Heart right ventricle (tissue), 16 donors: ENCODE results near the gene ALDH16A1. TPM values are rescaled to one million over a fixed set of nuclear protein-coding genes. Genes with fewer than 3 reads are reported as not detected.
A peak's percentile ranks its signal among the peaks of the same experiment; 100 is the strongest.

ENCODE experiments used
- ATAC-seq, 8 donors: fragments of 200-7000 bp; cut with Tn5 transposase; one replicate each; pipeline ENCODE4 v1.9.1; 2020; ENCODE audit warnings: mild to moderate bottlenecking in 8 of 8, moderate library complexity in 8 of 8, moderate number of reproducible peaks in 1 of 8
- DNase-seq, 2 donors: peaks; one replicate each; pipeline ENCODE4 v3.0.0-alpha.2; 2020
- H3K27ac ChIP-seq, 10 donors: fragments of 200-600 bp; sonication (generic) in 2 of 10; one replicate each; pipeline versions ENCODE4 v1.5.0 to v1.8.0; 2020 to 2022; ENCODE audit warnings: mild to moderate bottlenecking in 3 of 10
- H3K27me3 ChIP-seq, 7 donors: fragments of 200-600 bp; one replicate each; pipeline ENCODE4 v1.8.0; 2021 to 2022; ENCODE audit warnings: mild to moderate bottlenecking in 2 of 7
- H3K36me3 ChIP-seq, 9 donors: fragments of 200-600 bp; sonication (generic) in 1 of 9; one replicate each; pipeline versions ENCODE4 v1.5.0 to v1.8.0; 2020 to 2022; ENCODE audit warnings: mild to moderate bottlenecking in 2 of 9
- H3K4me1 ChIP-seq, 9 donors: fragments of 200-600 bp; sonication (generic) in 1 of 9; one replicate each; pipeline versions ENCODE4 v1.5.0 to v1.8.0; 2020 to 2022; ENCODE audit warnings: mild to moderate bottlenecking in 4 of 9
- H3K4me3 ChIP-seq, 10 donors: fragments of 200-600 bp; sonication (generic) in 2 of 10; one replicate each; pipeline versions ENCODE4 v1.5.0 to v1.8.0; 2020 to 2022; ENCODE audit warnings: mild to moderate bottlenecking in 7 of 10, moderate library complexity in 2 of 10
- H3K9me3 ChIP-seq, 11 donors: fragments of 200-600 bp in 10 of 11; sonication (generic) in 2 of 11; one replicate each; pipeline versions ENCODE4 v1.5.0 to v1.8.0; 2013 to 2022; ENCODE audit warnings: mild to moderate bottlenecking in 2 of 11, control low read depth in 1 of 11, moderate library complexity in 1 of 11
- WGBS, 2 donors: extraction: QIAGEN DNeasy Blood & Tissue Kit; methylation state at CpG; one replicate each; pipeline ENCODE4 v1.1.7; 2013; ENCODE audit warnings: inconsistent platforms in 1 of 2; 5-methylcytosine and 5-hydroxymethylcytosine counted together
- intact Hi-C, 10 donors: fragments of 100-400 bp; cut with DNase I; formaldehyde crosslinking; loops; one replicate each; pipeline versions ENCODE4 v1.11.1 to v1.14.2; 2022
- polyA plus RNA-seq, 2 donors: library from polyadenylated mRNA; stranded (reverse); fragments of 200-250 nt; gene quantifications; one replicate each; pipeline ENCODE4 v1.2.3, GENCODE V29; 2013
- total RNA-seq, 10 donors: library from RNA; stranded (reverse); fragmentation: NEBNext Ultra II Directional in 3 of 10; extraction: Animal tissue kit (Norgen Biotek cat#: 25700) in 3 of 10; gene quantifications; one replicate each; pipeline versions ENCODE4 v1.2.1 to v1.2.4, GENCODE V29; 2021 to 2023
- TF ChIP-seq, protein P1 (sequence below), 9 donors: fragments of 200-600 bp; sonication (generic) in 2 of 9; IDR thresholded peaks; one replicate each; pipeline versions ENCODE4 v1.5.0 to v1.8.0; 2021 to 2022; ENCODE audit warnings: antibody characterized with exemption in 9 of 9, mild to moderate bottlenecking in 5 of 9, moderate library complexity in 1 of 9
- donor health status: Arrhythmogenic right ventricular cardiomyopathy.
- donor health status: ischemic (EF 13 %, LVEDD 7.1; RV severe dilation, severe dysfunction).
- donor health status: healthy with polysubstance abuse.
- donor health status: DM: no; HTN: yes; CAD: no.
- donor health status: DM: no; HTN: no; CAD: no.
- donor health status: ischemic (EF 25% LVEDD 6.9; RV normal size, moderate dysfunction).
- donor health status: ischemic (EF 25% LVEDD 5.7; RV mildly dilated, moderate dysfunction).
- donor health status: healthy.
- donor health status: DM: yes; HTN: yes; CAD: no.
- donor health status: Ischemic cardiomyopathy.
- donor health status: ischemic (EF 35%, LVEDD 5.7; RV mildly dilated, moderate dysfunction).
- donor health status: nonischemic (EF 11% LVEDD 7.7; RV severe dilation, severe dysfunction).
- donor health status: DM: yes; HTN: yes; CAD: no.
- donor health status: PGD.
- donor health status: ischemic (EF 29% LVEDD 5.4; RV normal size, mild dysfunction).
- donor health status: nonischemic (EF 23%, LVEDD 6.1; RV moderate dilation, normal function).

The ALDH16A1 gene
- total and polyA plus RNA-seq, 12 donors = 4.4 to 19.9 (median 8.7) TPM

DNA sequence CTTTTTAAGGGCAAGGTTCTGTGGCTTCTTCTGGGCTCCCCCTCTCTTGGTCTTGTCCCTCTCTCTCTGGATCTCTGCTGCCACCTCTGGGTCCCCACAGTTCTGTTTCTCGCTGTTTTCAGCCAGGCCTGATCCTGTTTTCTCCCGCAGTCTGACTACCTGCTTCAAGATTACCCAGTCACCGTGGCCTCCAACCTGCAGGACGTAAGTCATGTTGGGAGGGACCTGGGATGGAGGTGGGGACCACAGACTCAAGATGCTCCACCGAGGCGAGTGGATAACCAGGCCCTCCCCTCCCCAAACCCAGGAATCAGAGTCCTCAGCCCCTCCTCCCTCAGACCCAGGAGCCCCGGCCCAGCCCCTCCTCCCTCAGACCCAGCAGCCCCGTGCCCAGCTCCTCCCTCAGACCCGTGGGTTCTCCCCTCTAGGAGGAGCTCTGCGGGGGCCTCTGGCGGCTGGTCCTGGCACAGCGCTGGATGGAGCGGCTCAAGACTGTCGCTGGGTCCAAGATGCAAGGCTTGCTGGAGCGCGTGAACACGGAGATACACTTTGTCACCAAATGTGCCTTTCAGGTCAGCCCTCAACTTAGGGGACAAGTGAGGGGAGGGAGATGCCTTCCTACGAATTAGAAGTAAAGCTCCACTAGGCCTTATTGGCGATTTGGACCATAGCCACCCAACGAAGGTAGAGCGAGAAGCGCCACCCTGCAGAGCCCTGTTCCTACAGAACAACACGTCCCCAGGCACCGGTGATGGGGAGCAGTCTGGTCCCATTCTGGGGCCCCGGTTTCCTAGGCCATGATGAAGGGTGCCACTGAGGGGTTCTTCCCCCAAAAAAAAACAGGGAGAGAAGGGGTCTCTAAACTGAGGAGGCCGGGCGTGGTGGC is 23.2 kb downstream of the ALDH16A1 start:
- TF ChIP-seq, protein P1, sequence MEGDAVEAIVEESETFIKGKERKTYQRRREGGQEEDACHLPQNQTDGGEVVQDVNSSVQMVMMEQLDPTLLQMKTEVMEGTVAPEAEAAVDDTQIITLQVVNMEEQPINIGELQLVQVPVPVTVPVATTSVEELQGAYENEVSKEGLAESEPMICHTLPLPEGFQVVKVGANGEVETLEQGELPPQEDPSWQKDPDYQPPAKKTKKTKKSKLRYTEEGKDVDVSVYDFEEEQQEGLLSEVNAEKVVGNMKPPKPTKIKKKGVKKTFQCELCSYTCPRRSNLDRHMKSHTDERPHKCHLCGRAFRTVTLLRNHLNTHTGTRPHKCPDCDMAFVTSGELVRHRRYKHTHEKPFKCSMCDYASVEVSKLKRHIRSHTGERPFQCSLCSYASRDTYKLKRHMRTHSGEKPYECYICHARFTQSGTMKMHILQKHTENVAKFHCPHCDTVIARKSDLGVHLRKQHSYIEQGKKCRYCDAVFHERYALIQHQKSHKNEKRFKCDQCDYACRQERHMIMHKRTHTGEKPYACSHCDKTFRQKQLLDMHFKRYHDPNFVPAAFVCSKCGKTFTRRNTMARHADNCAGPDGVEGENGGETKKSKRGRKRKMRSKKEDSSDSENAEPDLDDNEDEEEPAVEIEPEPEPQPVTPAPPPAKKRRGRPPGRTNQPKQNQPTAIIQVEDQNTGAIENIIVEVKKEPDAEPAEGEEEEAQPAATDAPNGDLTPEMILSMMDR (IDR thresholded peaks at IDR 0.05) = peak in 8 of 9 donors; percentile 5 to 46 (median 27)
- Histone ChIP-seq H3K9me3 (no peaks in the 10 kb centered on the region), H3K4me3 (peak overlapping the region in 1 of 10 donors; percentile 70), H3K27me3 (no peaks in the 10 kb centered on the region), H3K27ac (peak overlapping the region in 1 of 10 donors; percentile 92), H3K36me3 (peaks cover 0 to 14% (median 0%) of the 10 kb centered on the region in 9 donors), H3K4me1 (peaks cover 0 to 29% (median 13%) of the 10 kb centered on the region in 9 donors)
- intact Hi-C loops = loop anchor here in 1 of 10 donors (2.0 kb wide), 1 partner anchor 67 kb away; no protein-coding TSS in a partner anchor
- peak in 1 of 2 donors; percentile 52 for DNase-seq
- 51 to 53% methylated on average over 27 of the region's 27 CpGs for WGBS, 2 donors
- ATAC-seq = peak in 1 of 8 donors; percentile 25

DNA sequence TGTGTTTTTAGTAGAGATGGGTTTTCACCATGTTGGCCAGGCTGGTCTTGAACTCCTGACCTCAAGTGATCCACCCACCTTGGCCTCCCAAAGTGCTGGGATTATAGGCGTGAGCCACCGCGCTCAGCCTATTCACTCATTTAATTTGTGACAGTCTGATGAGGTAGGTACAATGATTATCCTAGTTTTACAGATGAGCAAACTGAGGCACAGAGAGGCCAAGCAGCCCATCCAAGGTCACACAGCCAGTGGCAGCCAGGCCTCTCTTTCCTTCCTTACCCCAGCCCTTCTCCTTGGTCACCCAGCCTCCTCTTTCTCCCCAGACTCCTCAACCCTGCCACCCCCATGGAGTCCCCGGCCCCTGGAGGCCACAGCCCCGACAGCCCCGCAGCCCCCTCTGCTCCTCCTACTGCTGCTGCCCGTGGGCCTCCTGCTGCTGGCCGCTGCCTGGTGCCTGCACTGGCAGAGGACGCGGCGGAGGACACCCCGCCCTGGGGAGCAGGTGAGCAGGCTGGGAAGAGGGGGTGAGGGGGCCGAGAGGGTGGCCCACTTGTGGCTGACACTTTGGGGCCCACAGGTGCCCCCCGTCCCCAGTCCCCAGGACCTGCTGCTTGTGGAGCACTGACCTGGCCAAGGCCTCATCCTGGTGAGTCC is 27.1 kb downstream of the ALDH16A1 start:
- WGBS, 2 donors = 91 to 94% methylated on average over 14 of the region's 14 CpGs
- TF ChIP-seq, protein P1 (IDR thresholded peaks at IDR 0.05) = no peak
- DNase-seq = no peak
- Histone ChIP-seq H3K4me1 (peaks cover 0 to 10% (median 0%) of the 10 kb centered on the region in 9 donors), H3K4me3 (no peak overlapping the region), H3K9me3 (no peaks in the 10 kb centered on the region), H3K36me3 (peaks cover 0 to 46% (median 0%) of the 10 kb centered on the region in 9 donors), H3K27me3 (no peaks in the 10 kb centered on the region), H3K27ac (no peak overlapping the region)
- intact Hi-C loops = no loop called here
- peak in 1 of 8 donors; percentile 9 for ATAC-seq

DNA sequence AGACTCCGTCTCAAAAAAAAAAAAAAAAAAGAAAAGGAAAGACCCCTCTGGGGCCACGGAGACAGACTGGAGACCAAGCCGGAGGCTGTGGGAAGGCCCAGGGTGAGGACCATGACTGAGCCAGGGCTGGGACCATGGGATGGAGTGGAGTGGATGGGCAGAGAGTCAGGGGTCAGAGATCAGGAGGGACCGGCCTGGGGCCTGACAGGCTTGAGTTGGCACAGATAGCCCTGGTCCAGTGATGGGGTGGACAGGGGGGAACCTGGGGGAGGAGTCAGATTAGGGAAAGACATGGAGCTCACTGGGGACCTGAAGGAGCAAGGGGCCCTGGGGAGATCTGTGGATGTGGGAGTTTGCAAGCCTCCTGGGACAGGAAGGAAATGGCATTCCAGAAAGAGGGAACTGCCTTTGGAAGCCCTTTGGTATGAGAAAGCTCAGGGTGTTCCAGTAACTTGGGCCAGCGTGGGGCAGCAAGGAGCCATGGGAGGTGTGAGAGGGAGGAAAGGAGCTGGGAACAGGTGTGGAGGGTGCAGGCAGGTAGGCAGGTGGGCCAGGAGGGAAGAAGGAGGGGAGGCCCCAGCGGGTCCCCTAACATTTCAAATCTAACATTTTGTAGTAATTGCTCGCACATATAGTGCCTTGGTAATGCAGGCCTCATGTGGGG is 28.1 kb downstream of the ALDH16A1 start:
- intact Hi-C loops = no loop called here
- Histone ChIP-seq H3K27me3 (no peaks in the 10 kb centered on the region), H3K36me3 (peaks cover 0 to 55% (median 0%) of the 10 kb centered on the region in 9 donors), H3K4me3 (no peak overlapping the region), H3K27ac (no peak overlapping the region), H3K9me3 (no peaks in the 10 kb centered on the region), H3K4me1 (peaks cover 0 to 10% (median 0%) of the 10 kb centered on the region in 9 donors)
- ATAC-seq (no peak), DNase-seq (no peak)
- 88% methylated on average over 6 to 7 of the region's 7 CpGs for WGBS, 2 donors
- TF ChIP-seq, protein P1 (IDR thresholded peaks at IDR 0.05) = no peak

DNA sequence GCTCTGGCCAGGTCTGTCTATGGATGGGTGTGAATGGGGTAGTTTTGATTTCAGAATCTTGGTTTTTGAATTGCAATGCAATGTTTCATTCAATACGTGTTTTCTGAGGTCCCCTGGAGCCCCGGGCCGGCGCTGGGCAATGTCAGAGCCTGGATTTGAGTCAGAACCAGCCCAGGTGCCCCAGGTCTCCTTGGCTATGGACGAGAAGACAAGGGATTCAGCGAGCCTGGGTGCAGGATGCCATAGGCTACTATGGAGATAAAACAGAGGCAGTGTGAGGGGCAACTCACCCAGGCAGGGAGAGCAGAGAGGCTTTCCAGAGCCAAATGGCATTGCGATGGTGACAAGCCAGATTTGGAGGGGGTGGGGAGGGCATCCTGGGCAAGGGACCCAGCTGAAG is 33.2 kb downstream of the ALDH16A1 start:
- Histone ChIP-seq H3K4me1 (peaks cover 15 to 37% (median 29%) of the 10 kb centered on the region in 9 donors), H3K9me3 (no peaks in the 10 kb centered on the region), H3K4me3 (no peak overlapping the region), H3K27me3 (no peaks in the 10 kb centered on the region), H3K27ac (peak overlapping the region in 2 of 10 donors; percentile 79 to 83), H3K36me3 (peaks cover 12 to 71% (median 21%) of the 10 kb centered on the region in 9 donors)
- WGBS, 2 donors = 86 to 87% methylated on average over 7 of the region's 7 CpGs
- intact Hi-C loops = no loop called here
- TF ChIP-seq, protein P1 (IDR thresholded peaks at IDR 0.05) = no peak
- ATAC-seq = no peak
- no peak for DNase-seq
